GM12892 (cell line): ENCODE measurements around the gene BLNK.

Experiments
- POLR2A ChIP-seq: IDR thresholded peaks from 2 replicates; pipeline ENCODE4 v1.6.1; 2011; ENCODE audit warnings: low read depth, low read length, control low read depth
- POLR2AphosphoS5 ChIP-seq: IDR thresholded peaks from 2 replicates; pipeline ENCODE4 v1.6.1; 2011; ENCODE audit warnings: low read depth, low read length, control low read depth
- TAF1 ChIP-seq: IDR thresholded peaks from 2 replicates; pipeline ENCODE4 v1.6.1; 2011; ENCODE audit warnings: low read depth, mild to moderate bottlenecking, control low read depth, low read length, borderline replicate concordance

DNA sequence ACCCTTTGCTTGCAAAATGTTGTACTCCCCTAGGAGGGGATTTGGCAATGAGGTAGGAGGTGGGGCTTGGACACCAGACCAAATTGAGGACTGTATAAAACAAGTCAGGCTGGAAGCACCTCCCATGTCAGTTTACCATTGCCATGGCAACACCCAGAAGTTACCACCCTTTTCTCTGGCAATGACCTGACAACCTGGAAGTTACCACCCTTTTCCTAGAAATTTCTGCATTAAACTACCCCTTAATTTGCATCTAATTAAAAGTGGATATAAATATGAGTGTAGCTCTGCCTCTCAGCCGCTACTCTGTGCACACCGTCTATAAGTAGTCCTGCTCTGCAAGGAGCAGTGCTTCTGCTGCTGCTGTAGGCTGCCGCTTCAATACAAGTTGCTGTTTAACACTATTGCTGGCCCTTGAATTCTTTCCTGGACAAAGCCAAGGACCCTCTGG is 7.8 kb upstream of the BLNK start:
- no peak for TF ChIP-seq POLR2A
- no peak for TF ChIP-seq POLR2AphosphoS5
- no peak for TF ChIP-seq TAF1
